Glutamatergic neuron (in vitro differentiated cells): ENCODE results near the gene MAD2L1BP. TPM values are rescaled to one million over a fixed set of nuclear protein-coding genes. Genes with fewer than 3 reads are reported as not detected.

Experiments used
- DNase-seq: peaks from one replicate; pipeline ENCODE4 v3.0.0; 2022
- H3K27ac Mint-ChIP-seq: one replicate; pipeline ENCODE4 v1.8.0; 2020; ENCODE audit warnings: mild to moderate bottlenecking, mixed read lengths, inconsistent platforms; ENCODE audit not compliant: unreplicated experiment
- H3K27me3 Mint-ChIP-seq: one replicate; pipeline ENCODE4 v1.8.0; 2020; ENCODE audit warnings: mild to moderate bottlenecking, moderate library complexity, mixed read lengths, inconsistent platforms; ENCODE audit not compliant: unreplicated experiment
- H3K36me3 Mint-ChIP-seq: one replicate; pipeline ENCODE4 v1.8.0; 2020; ENCODE audit warnings: mild to moderate bottlenecking, mixed read lengths, inconsistent platforms; ENCODE audit not compliant: unreplicated experiment
- H3K4me1 Mint-ChIP-seq: one replicate; pipeline ENCODE4 v1.8.0; 2020; ENCODE audit warnings: mild to moderate bottlenecking, low read depth, mixed read lengths, inconsistent platforms; ENCODE audit not compliant: unreplicated experiment
- H3K4me3 Mint-ChIP-seq: one replicate; pipeline ENCODE4 v1.8.0; 2020; ENCODE audit warnings: mild to moderate bottlenecking, mixed read lengths, inconsistent platforms; ENCODE audit not compliant: unreplicated experiment
- H3K9me3 Mint-ChIP-seq: one replicate; pipeline ENCODE4 v1.8.0; 2020; ENCODE audit warnings: mild to moderate bottlenecking, moderate library complexity, mixed read lengths, inconsistent platforms; ENCODE audit not compliant: unreplicated experiment
- CTCF ChIP-seq: fragments of 200-600 bp; sonication (generic); IDR thresholded peaks from one replicate; pipeline ENCODE4 v1.5.0; 2021; ENCODE audit not compliant: partially characterized antibody, unreplicated experiment
- total RNA-seq: library from RNA; stranded (reverse); fragmentation: NEBNext Ultra II Directional; extraction: Animal tissue kit (Norgen Biotek cat#: 25700); gene quantifications from one replicate; pipeline ENCODE4 v1.2.1, GENCODE V29; 2021; ENCODE audit not compliant: unreplicated experiment

Gene MAD2L1BP
- total RNA-seq, 1 donor from 2014 or later, result 38.8 TPM

GRCh38 chr6:43621078-43621835 lies 14.4 kb upstream of the MAD2L1BP start:
- Mint-ChIP-seq H3K9me3 (peaks cover 3% of the 10 kb centered on the region), H3K27ac (no peak overlapping the region), H3K36me3 (peaks cover 5% of the 10 kb centered on the region), H3K4me3 (no peak overlapping the region), H3K27me3 (peaks cover 2% of the 10 kb centered on the region), H3K4me1 (peaks cover 1% of the 10 kb centered on the region)
- DNase-seq, result no peak
- no peak for TF ChIP-seq CTCF

GRCh38 chr6:43621836-43622180 lies 13.8 kb upstream of the MAD2L1BP start:
- Mint-ChIP-seq H3K27me3 (peaks cover 2% of the 10 kb centered on the region), H3K4me3 (no peak overlapping the region), H3K9me3 (peaks cover 3% of the 10 kb centered on the region), H3K27ac (no peak overlapping the region), H3K4me1 (peaks cover 2% of the 10 kb centered on the region), H3K36me3 (peaks cover 5% of the 10 kb centered on the region)
- no peak for TF ChIP-seq CTCF
- no peak for DNase-seq

- H3K27me3 Mint-ChIP-seq, result peaks cover 2% of the 10 kb centered on the region
- peaks cover 3% of the 10 kb centered on the region for H3K9me3 Mint-ChIP-seq
- peaks cover 6% of the 10 kb centered on the region for H3K4me1 Mint-ChIP-seq
- no peak for DNase-seq
- H3K4me3 Mint-ChIP-seq, result no peak overlapping the region
- H3K27ac Mint-ChIP-seq, result no peak overlapping the region
- TF ChIP-seq CTCF, result no peak
- H3K36me3 Mint-ChIP-seq, result peaks cover 5% of the 10 kb centered on the region
These were observed 13.1 kb upstream of the MAD2L1BP start for GRCh38 chr6:43622541-43622940.

GRCh38 chr6:43623880-43624785 lies 11.5 kb upstream of the MAD2L1BP start:
- Mint-ChIP-seq H3K4me1 (peaks cover 11% of the 10 kb centered on the region), H3K4me3 (no peak overlapping the region), H3K9me3 (peaks cover 3% of the 10 kb centered on the region), H3K36me3 (peaks cover 5% of the 10 kb centered on the region), H3K27me3 (peaks cover 2% of the 10 kb centered on the region), H3K27ac (no peak overlapping the region)
- TF ChIP-seq CTCF, result no peak
- DNase-seq, result no peak
